SK-N-SH treated with all-trans-retinoic acid at 6 μM for 48 hours (cell line): Measurements from ENCODE around the gene HCFC1R1.

Source experiments
- ATAC-seq: fragments of 200-7000 bp; cut with Tn5 transposase; 3 replicates; pipeline ENCODE4 v1.9.1; 2020; ENCODE audit warnings: mild to moderate bottlenecking, moderate library complexity
- ARNTL ChIP-seq: fragments of 450-650 bp; formaldehyde crosslinking; IDR thresholded peaks from 2 replicates; pipeline ENCODE4 v1.5.0; 2020; ENCODE audit warnings: low read depth, mild to moderate bottlenecking, moderate library complexity, borderline replicate concordance
- BACH2 ChIP-seq: fragments of 250-450 bp; sonication (Bioruptor Pico); IDR thresholded peaks from 2 replicates; pipeline ENCODE4 v1.9.0; 2021; ENCODE audit warnings: mild to moderate bottlenecking, borderline replicate concordance
- CREB5 ChIP-seq: fragments of 250-450 bp; sonication (Bioruptor Pico); IDR thresholded peaks from 2 replicates; pipeline ENCODE4 v1.5.1; 2020; ENCODE audit warnings: low read depth, mild to moderate bottlenecking, moderate library complexity
- CSDC2 ChIP-seq: fragments of 250-450 bp; sonication (Bioruptor Pico); IDR thresholded peaks from 2 replicates; pipeline ENCODE4 v1.5.0; 2020; ENCODE audit warnings: mild to moderate bottlenecking, moderate library complexity
- ESRRG ChIP-seq: fragments of 250-450 bp; sonication (Bioruptor Pico); IDR thresholded peaks from 2 replicates; pipeline ENCODE4 v1.6.1; 2021; ENCODE audit warnings: mild to moderate bottlenecking
- GLIS3 ChIP-seq: fragments of 250-450 bp; sonication (Bioruptor Pico); IDR thresholded peaks from 2 replicates; pipeline ENCODE4 v1.5.0; 2020; ENCODE audit warnings: mild to moderate bottlenecking, moderate library complexity
- ISL1 ChIP-seq: fragments of 250-450 bp; sonication (Bioruptor Pico); IDR thresholded peaks from 2 replicates; pipeline ENCODE4 v2.1.2; 2022; ENCODE audit warnings: mild to moderate bottlenecking, moderate library complexity
- OSR1 ChIP-seq: fragments of 250-450 bp; sonication (Bioruptor Pico); IDR thresholded peaks from 2 replicates; pipeline ENCODE4 v1.8.0; 2022; ENCODE audit warnings: moderate library complexity, mild to moderate bottlenecking, inconsistent platforms
- PATZ1 ChIP-seq: fragments of 250-450 bp; sonication (Bioruptor Pico); IDR thresholded peaks from 2 replicates; pipeline ENCODE4 v1.8.0; 2020; ENCODE audit warnings: mild to moderate bottlenecking, moderate library complexity, borderline replicate concordance
- POU6F1 ChIP-seq: fragments of 250-450 bp; sonication (Bioruptor Pico); IDR thresholded peaks from 2 replicates; pipeline ENCODE4 v1.8.0; 2021; ENCODE audit warnings: low read depth, mild to moderate bottlenecking, moderate library complexity, borderline replicate concordance
- PPARA ChIP-seq: fragments of 250-450 bp; sonication (Bioruptor Pico); IDR thresholded peaks from 2 replicates; pipeline ENCODE4 v1.5.0; 2020; ENCODE audit warnings: mild to moderate bottlenecking, borderline replicate concordance
- RARB ChIP-seq: fragments of 250-450 bp; sonication (Bioruptor Pico); IDR thresholded peaks from 2 replicates; pipeline ENCODE4 v1.8.0; 2021; ENCODE audit warnings: mild to moderate bottlenecking, moderate library complexity
- SNAI2 ChIP-seq: fragments of 250-450 bp; sonication (Bioruptor Pico); IDR thresholded peaks from 2 replicates; pipeline ENCODE4 v1.5.0; 2020; ENCODE audit warnings: mild to moderate bottlenecking, moderate library complexity
- TCF4 ChIP-seq: fragments of 250-450 bp; sonication (Bioruptor Pico); IDR thresholded peaks from 2 replicates; pipeline ENCODE4 v1.8.0; 2021; ENCODE audit warnings: mild to moderate bottlenecking, moderate library complexity, borderline replicate concordance
- TOX ChIP-seq: fragments of 250-450 bp; sonication (Bioruptor Pico); IDR thresholded peaks from 2 replicates; pipeline ENCODE4 v1.8.0; 2021; ENCODE audit warnings: mild to moderate bottlenecking, moderate library complexity, borderline replicate concordance
- TSHZ2 ChIP-seq: fragments of 250-450 bp; sonication (Bioruptor Pico); IDR thresholded peaks from 2 replicates; pipeline ENCODE4 v1.5.0; 2020; ENCODE audit warnings: mild to moderate bottlenecking, moderate library complexity
- ZC3H10 ChIP-seq: fragments of 250-450 bp; sonication (Bioruptor Pico); IDR thresholded peaks from 2 replicates; pipeline ENCODE4 v1.5.1; 2021; ENCODE audit warnings: mild to moderate bottlenecking, moderate library complexity
- ZFP3 ChIP-seq: fragments of 250-450 bp; sonication (Bioruptor Pico); IDR thresholded peaks from 2 replicates; pipeline ENCODE4 v1.5.0; 2020; ENCODE audit warnings: mild to moderate bottlenecking, moderate library complexity
- ZFP30 ChIP-seq: fragments of 450-650 bp; formaldehyde crosslinking; IDR thresholded peaks from 2 replicates; pipeline ENCODE4 v1.5.0; 2022; ENCODE audit warnings: mild to moderate bottlenecking, moderate library complexity
- ZNF565 ChIP-seq: fragments of 450-650 bp; formaldehyde crosslinking; conservative IDR thresholded peaks from 2 replicates; pipeline ENCODE4 v1.5.0; 2020; ENCODE audit warnings: low read depth, mild to moderate bottlenecking, moderate library complexity
- ZNF8 ChIP-seq: fragments of 450-650 bp; formaldehyde crosslinking; IDR thresholded peaks from 2 replicates; pipeline ENCODE4 v1.5.0; 2020; ENCODE audit warnings: mild to moderate bottlenecking, moderate library complexity

HCFC1R1 gene

GRCh38 chr16:2976673-2977072 is 47.1 kb downstream of the HCFC1R1 start:
- no peak for ATAC-seq
- TF ChIP-seq ESRRG (no peak), ARNTL (CRISPR knock-in tag) (no peak)

- TF ChIP-seq ESRRG, result no peak
- TF ChIP-seq OSR1, result no peak
- no peak for TF ChIP-seq PPARA
- TF ChIP-seq CSDC2 (CRISPR knock-in tag), result no peak
- no peak for TF ChIP-seq RARB
- TF ChIP-seq CREB5 (CRISPR knock-in tag), result no peak
- TF ChIP-seq TOX, result no peak
- no peak for TF ChIP-seq ZFP3 (CRISPR knock-in tag)
- TF ChIP-seq BACH2 (CRISPR knock-in tag), result no peak
- TF ChIP-seq ZC3H10 (CRISPR knock-in tag), result no peak
- TF ChIP-seq ZNF8, result no peak
- TF ChIP-seq, all 23 proteins: peak for 0
- no peak for ATAC-seq
Observed at GRCh38 chr16:2976201-2976600, 47.5 kb downstream of the HCFC1R1 start.

GRCh38 chr16:2975161-2975795 is 48.5 kb downstream of the HCFC1R1 start:
- ATAC-seq, result no peak
- no peak for TF ChIP-seq RARB
- no peak for TF ChIP-seq TOX
- no peak for TF ChIP-seq ARNTL (CRISPR knock-in tag)
- no peak for TF ChIP-seq ISL1 (CRISPR knock-in tag)
- no peak for TF ChIP-seq POU6F1 (CRISPR knock-in tag)
- TF ChIP-seq PPARA, result no peak
- no peak for TF ChIP-seq CSDC2 (CRISPR knock-in tag)
- no peak for TF ChIP-seq SNAI2
- TF ChIP-seq PATZ1 (CRISPR knock-in tag), result no peak
- TF ChIP-seq ZFP3 (CRISPR knock-in tag), result no peak
- TF ChIP-seq OSR1, result no peak
- TF ChIP-seq CREB5 (CRISPR knock-in tag), result no peak
- no peak for TF ChIP-seq TCF4 (CRISPR knock-in tag)
- no peak for TF ChIP-seq TSHZ2 (CRISPR knock-in tag)
- no peak for TF ChIP-seq ZFP30 (CRISPR knock-in tag)
- no peak for TF ChIP-seq GLIS3
- TF ChIP-seq ZNF565 (CRISPR knock-in tag), result no peak
- TF ChIP-seq ZC3H10 (CRISPR knock-in tag), result no peak
